T follicular helper cell (primary cell): ENCODE data around the gene SMYD3.
"Not testable (repeated sequence)": the region's sequence is repeated elsewhere in the genome, so short reads cannot be mapped to it uniquely, and the experiment has no call there.

Source experiments
- DNase-seq: peaks from one replicate; pipeline ENCODE4 v3.0.0-alpha.2; 2020; ENCODE audit warnings: low read depth

The SMYD3 gene

DNA sequence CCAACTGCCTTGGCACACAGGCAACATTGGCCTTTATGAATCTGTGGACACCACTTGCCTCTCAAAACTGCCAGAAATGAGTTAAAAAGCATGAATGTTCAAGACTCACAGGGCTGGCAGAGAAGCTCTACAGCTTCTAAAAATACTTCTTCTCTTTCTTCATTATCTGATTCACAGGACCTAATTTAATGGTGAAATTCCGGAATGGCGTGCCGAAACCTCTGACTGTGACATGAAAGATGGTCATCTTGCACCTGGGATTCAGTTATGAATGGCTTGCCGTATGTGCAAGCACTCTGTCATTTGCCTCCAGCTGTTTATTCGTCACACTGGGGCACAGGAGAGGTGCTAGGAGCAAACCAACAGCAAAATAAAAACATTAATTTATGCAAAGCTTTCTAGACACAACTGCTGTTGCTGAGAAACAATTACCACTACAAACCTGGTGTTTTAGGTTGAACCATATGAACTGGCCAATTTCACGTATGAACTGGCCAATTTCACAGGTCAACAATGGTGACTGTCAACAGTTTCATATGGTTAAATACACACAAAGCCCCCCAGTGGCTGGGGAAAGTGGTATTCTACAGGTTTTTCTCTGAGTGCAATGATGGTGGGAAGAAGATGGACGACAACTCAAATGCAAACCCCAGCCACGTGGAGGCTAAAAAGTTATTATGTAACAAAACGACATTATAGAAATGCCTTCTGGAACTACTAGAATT, 704.0 kb downstream of the SMYD3 start:
- DNase-seq: no peak

DNA sequence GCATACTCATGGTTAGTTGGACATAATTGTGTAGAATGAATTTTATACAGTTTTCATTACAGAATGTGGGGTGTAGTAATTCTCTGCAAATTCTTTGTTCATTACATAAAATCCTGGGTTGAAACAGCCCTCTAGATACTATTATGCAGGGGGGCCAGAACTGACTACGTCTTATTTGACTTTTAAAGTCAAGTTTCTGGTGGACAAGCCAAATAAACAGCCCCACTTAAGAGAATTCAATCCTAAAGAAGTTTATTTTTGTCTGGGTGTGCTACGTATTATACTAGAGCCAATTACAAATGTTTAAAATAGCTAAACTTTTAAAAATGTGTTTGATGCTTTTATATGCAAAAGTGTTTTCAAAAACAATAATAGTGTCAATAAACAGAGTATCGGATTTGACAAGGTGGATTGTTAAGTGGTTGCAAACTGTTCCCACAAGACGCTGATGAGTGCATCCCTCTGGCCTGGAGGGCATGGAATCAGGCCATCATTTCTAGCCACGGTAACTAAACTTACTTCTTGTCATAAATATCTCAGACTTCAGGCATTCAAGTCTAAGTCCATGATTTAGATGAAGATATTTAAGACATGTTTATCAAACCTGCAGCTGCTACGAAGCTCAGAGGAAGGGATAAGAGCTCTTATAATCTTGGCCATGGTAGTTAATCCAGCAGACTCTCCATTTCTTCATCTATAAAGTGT, 706.0 kb downstream of the SMYD3 start:
- DNase-seq: no peak

- no peak for DNase-seq
These were observed 708.7 kb downstream of the SMYD3 start for GRCh38 chr1:245798349-245798711.

- no peak for DNase-seq
These were observed 709.3 kb downstream of the SMYD3 start for GRCh38 chr1:245797592-245798348.

- DNase-seq: no peak
These were observed 715.4 kb downstream of the SMYD3 start for GRCh38 chr1:245791410-245792312.

DNA sequence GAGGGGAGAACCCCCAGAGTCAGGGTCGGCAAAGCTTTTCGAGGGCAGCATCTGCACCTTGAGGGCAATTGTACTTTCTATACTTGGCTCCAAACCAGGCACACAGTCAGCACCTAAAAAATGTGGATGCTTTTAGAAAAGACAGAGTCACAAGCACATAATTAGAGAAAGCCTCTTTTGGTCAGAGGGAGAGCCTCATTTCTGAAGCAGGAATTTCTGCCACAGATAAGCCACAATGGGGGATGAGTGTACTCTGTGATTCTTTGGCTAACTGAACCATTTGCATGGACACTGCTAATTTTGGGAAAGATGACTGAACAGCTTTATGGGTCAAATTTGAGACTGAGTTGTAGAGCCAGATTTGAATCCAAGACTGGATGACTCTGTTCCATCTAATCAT, 716.6 kb downstream of the SMYD3 start:
- no peak for DNase-seq

DNA sequence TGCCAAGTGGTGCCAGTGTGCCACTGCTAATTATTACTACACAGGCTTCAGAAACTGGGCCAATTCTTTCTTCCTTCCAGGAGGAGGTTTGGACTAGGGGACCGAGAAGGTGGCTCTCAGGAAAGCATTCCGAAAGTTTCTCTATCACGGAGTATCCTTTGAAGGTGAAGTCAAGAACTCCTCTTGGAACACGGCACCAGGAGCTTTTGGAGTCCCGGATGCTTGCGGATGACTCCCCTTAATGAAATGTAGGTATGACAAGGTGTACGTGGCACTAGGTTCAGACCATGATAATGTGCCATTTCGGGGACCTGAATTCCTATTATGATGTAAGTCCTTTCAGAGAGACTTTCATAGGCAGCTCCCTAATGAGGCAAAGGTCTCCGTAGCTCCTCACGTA, 718.2 kb downstream of the SMYD3 start:
- no peak for DNase-seq

DNA sequence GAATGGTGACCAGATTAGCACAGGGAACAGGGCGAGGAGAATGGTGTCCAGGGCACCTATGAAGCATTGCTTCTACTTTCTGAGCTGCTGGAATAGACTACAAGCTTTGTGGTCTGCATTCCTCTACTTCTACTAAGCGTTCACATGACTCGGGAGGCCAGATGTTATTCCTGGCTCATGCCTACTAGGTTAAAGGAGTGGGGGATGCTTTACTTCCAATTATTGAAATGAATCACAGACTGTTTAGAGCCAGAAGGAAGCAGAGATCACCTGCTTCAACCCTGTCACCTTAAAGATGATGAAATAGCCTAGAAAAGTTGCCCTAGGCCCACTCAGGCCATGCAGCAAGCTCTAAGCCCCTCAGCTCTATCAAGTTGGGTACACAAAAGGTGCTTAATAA, 718.8 kb downstream of the SMYD3 start:
- DNase-seq: no peak

GRCh38 chr1:245786948-245787347, 720.1 kb downstream of the SMYD3 start:
- DNase-seq: no peak

- no peak for DNase-seq
These were observed 727.0 kb downstream of the SMYD3 start for GRCh38 chr1:245779797-245780755.

- DNase-seq: no peak
These were observed 729.3 kb downstream of the SMYD3 start for GRCh38 chr1:245777752-245778151.

DNA sequence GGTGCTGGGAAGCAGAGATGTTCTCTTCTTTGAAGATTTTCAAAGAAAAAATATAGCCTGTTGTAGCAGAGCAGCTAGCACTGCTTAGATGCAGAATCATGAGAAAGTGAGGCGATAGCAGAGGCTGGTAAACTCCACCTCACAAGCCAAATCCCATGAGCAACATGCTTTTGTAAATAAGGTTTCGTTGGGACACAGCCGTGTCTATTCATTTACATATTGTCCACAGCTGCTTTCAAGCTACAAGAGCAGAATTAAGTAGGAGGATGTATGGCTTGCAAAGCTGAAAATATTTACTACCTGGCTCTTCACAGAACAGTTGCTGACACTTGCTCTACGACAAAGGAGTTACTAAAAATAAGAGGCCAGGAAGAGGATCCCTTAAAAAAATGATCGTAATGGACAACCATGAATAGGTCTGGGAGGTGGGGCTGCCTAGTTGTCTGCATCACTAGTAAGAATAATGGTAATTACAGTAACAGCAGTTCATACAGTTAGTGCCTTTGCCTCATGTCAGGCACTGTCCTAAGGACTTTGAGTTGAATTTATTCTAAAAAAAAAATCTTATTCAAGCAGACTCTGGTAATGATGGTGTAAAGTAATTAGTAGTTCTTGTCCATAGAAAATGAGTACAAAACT, 730.3 kb downstream of the SMYD3 start:
- DNase-seq: no peak

- DNase-seq: no peak
These were observed 730.9 kb downstream of the SMYD3 start for GRCh38 chr1:245776139-245776538.

DNA sequence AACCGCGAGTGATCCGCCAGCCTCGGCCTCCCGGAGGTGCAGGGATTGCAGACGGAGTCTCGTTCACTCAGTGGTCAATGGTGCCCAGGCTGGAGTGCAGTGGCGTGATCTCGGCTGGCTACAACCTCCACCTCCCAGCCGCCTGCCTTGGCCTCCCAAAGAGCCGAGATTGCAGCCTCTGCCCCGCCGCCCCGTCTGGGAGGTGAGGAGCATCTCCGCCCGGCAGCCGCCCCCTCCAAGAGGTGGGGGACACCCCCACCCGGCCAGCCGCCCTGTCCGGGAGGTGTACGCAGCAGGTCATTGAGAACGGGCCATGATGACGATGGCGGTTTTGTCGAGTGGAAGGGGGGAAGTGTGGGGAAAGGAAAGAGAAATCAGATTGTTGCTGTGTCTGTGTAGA, 732.1 kb downstream of the SMYD3 start:
- not testable (repeated sequence) for DNase-seq

DNA sequence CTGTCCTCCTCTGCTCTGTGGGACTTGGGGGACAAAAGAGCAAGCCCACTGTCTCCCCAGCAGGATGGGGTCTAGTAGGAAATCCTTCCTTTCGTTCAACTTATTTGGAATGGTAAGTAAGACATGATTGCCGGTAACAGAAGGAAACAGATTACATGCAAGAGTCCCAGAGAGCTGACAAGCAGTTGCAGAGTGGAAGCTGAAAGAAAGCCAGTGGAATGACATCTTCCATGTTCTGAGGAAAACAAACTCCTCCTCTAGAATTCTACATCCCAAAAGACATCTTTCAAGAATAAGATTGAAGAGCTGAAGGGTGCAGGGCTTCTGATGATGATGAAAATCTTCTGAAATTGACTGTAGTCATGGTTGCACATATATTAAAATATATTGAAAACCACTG, 732.9 kb downstream of the SMYD3 start:
- no peak for DNase-seq

DNA sequence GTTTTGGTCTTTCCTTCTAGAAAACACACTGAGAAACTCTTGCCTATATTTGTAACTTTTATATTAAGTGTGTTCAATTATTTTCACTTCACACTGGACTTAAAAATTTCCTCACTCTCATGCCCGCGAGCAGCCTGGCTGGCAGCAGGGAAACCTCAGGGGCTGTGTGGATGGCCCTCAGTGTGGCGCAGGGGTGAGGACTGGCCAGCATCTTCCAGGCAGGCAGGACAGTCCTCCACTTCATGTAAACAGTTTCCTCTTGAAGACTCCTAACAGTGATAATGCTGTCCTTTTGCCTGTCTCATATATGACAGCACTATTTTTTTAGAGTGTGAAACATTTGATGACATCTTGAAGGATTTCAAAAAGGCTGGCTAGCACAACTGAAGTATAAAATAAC, 733.7 kb downstream of the SMYD3 start:
- DNase-seq: no peak

GRCh38 chr1:245772739-245773138, 734.3 kb downstream of the SMYD3 start:
- no peak for DNase-seq

GRCh38 chr1:245772325-245772724, 734.8 kb downstream of the SMYD3 start:
- no peak for DNase-seq

GRCh38 chr1:245771511-245772281, 735.4 kb downstream of the SMYD3 start:
- DNase-seq: no peak

DNA sequence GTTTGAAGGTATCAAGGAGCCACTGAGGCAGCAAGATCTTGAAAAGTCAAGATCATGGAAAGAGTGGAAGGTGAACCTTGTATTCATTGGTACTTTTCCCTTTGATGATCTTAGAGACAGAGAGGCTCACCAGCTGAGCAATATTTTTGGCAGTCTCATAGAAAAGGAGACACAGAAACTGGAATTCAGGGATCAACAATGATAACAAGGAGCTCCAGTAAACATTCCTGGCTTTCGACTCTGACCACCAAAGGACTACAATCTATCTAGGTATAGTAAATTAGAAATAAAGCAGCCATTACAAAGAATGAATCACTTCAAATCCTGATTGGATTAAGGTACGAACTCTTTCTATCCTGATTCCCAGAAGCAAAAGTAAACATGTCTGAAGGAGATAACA, 736.9 kb downstream of the SMYD3 start:
- no peak for DNase-seq
